ENCODE measurements around the gene OPA3. TPM values are rescaled to one million over a fixed set of nuclear protein-coding genes. Genes with fewer than 3 reads are reported as not detected.

The OPA3 gene
- polyA plus RNA-seq, 1 donor from 2014 or later, result 6.0 TPM

- no peak overlapping the region for H3K9ac ChIP-seq (ENCODE audit: low read length)
- no peaks in the 10 kb centered on the region for H3K79me2 ChIP-seq (replicated peaks; ENCODE audit: insufficient read depth, low read length)
- H3K9me3 ChIP-seq (ENCODE audit: low read length), result no peaks in the 10 kb centered on the region
- H3K4me2 ChIP-seq (ENCODE audit: low read length), result no peak overlapping the region
- no peaks in the 10 kb centered on the region for H3F3A ChIP-seq (ENCODE audit: insufficient read depth, low read length, poor library complexity, severe bottlenecking)
- no peak overlapping the region for H2AFZ ChIP-seq (ENCODE audit: low read depth, low read length)
- no peaks in the 10 kb centered on the region for H3K9me2 ChIP-seq (ENCODE audit: insufficient read depth, low read length)
- H4K20me1 ChIP-seq (ENCODE audit: insufficient read depth), result no peaks in the 10 kb centered on the region
- no peak overlapping the region for H3K27ac ChIP-seq (ENCODE audit: low read length)
- H3K4me3 ChIP-seq (ENCODE audit: low read length), result no peak overlapping the region
- no peaks in the 10 kb centered on the region for H3K36me3 ChIP-seq (ENCODE audit: insufficient read depth, low read length)
- H3K27me3 ChIP-seq (ENCODE audit: insufficient read depth, low read depth, low read length), result peaks cover 11% of the 10 kb centered on the region
- TF ChIP-seq CTCF (IDR thresholded peaks at IDR 0.05; ENCODE audit: poor library complexity, severe bottlenecking) (peak; percentile 79), SMC3 (conservative IDR thresholded peaks at IDR 0.05; ENCODE audit: poor library complexity) (peak; percentile 76), MXI1 (conservative IDR thresholded peaks at IDR 0.05; ENCODE audit: poor library complexity, severe bottlenecking) (no peak), RAD21 (conservative IDR thresholded peaks at IDR 0.05) (peak; percentile 64)
Observed at GRCh38 chr19:45607071-45608029, 22.7 kb upstream of the OPA3 start.

GRCh38 chr19:45601524-45602374, 17.1 kb upstream of the OPA3 start, which contains the start of gene GPR4:
Gene GPR4 (minus strand): TSS chr19:45602212. CDS start chr19:45591866, 10,346 bp downstream.
- H4K20me1 ChIP-seq (ENCODE audit: insufficient read depth), result no peaks in the 10 kb centered on the region
- TF ChIP-seq CTCF (IDR thresholded peaks at IDR 0.05; ENCODE audit: poor library complexity, severe bottlenecking) (no peak), REST (IDR thresholded peaks at IDR 0.05; ENCODE audit: borderline replicate concordance) (no peak), EP300 (conservative IDR thresholded peaks at IDR 0.05; ENCODE audit: poor library complexity, severe bottlenecking) (no peak), TAF1 (IDR thresholded peaks at IDR 0.05; ENCODE audit: low read depth) (no peak), EZH2 (IDR thresholded peaks at IDR 0.05; ENCODE audit: borderline replicate concordance, insufficient read depth, low read length, poor library complexity, severe bottlenecking) (no peak)
- H3F3A ChIP-seq (ENCODE audit: insufficient read depth, low read length, poor library complexity, severe bottlenecking), result no peaks in the 10 kb centered on the region
- H2AFZ ChIP-seq (ENCODE audit: low read depth, low read length), result no peak within 1 kb of the TSS
- H3K27me3 ChIP-seq (ENCODE audit: insufficient read depth, low read depth, low read length), result peaks cover 67% of the 10 kb centered on the region
- no peak within 1 kb of the TSS for H3K27ac ChIP-seq (ENCODE audit: low read length)
- H3K4me2 ChIP-seq (ENCODE audit: low read length), result no peak within 1 kb of the TSS
- H3K9me2 ChIP-seq (ENCODE audit: insufficient read depth, low read length), result no peaks in the 10 kb centered on the region
- no peak within 1 kb of the TSS for H3K4me3 ChIP-seq (ENCODE audit: low read length)
- no peaks in the 10 kb centered on the region for H3K36me3 ChIP-seq (ENCODE audit: insufficient read depth, low read length)
- H3K9ac ChIP-seq (ENCODE audit: low read length), result no peak within 1 kb of the TSS
- H3K9me3 ChIP-seq (ENCODE audit: low read length), result no peaks in the 10 kb centered on the region
- H3K79me2 ChIP-seq (replicated peaks; ENCODE audit: insufficient read depth, low read length), result no peaks in the 10 kb centered on the region

Measured in neural cell (in vitro differentiated cells).